Eye (tissue), 1 donor: Measurements from ENCODE around the gene LRRC37A3.
A peak's percentile ranks its signal among the peaks of the same experiment; 100 is the strongest.
"Not testable (repeated sequence)": the region's sequence is repeated elsewhere in the genome, so short reads cannot be mapped to it uniquely, and the experiment has no call there.

Experiments
- DNase-seq: peaks from one replicate; pipeline ENCODE4 v3.0.0-alpha.2; 2015

The LRRC37A3 gene

GRCh38 chr17:64919289-64920025 is at the start of gene LRRC37A3:
Gene LRRC37A3, minus strand, starts transcription at chr17:64919478. Its CDS starts 22,221 bp downstream, at chr17:64897257.
- peak; percentile 100 for DNase-seq

DNA sequence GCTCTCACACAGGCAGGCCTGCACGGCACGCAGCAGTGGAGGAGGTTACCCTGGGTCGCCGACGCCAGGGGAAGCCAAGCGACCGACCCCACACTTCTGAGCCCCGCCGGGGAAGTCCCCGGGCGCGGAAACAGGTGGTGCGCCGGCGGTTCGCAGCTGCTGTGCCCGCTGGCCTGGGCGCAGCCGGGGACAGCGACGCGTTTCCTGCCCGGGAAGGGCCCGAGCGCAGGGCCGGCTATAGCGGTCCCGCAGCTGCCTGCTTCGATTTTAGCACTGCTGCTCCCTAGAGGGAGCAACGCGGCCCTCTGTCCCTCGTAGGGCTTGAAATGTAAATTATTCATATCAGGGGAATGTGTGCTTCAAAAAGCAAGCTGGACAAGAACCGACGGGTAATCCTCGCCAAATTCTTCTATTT is 46.6 kb upstream of the LRRC37A3 start:
- peak; percentile 78 for DNase-seq

DNA sequence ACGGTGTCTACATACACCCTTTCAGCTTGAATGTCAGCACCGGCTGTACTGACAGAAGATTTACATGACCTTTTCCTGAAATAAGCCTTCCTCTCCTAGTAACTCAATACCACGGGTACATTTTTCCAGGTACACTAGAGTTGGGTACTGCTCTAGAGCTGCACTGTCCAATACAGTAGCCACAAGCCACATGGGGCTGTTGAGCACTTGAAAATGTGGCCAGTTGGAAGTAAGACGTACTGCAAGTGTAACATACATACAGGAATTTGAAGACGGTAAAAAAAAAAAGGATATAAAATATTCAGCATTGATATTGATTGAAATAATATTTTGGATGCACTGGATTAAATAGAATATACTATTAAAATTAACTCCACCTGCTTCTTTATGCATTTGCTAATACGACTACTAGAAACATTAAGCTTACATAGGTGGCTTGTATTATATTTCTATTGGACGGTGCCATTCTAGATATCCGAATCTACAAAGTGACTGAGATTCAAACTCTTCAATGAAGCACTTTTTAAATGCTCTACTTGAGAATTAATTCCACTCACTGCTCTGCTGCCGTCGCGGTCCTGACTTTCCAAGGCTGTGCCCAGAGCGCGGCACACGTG is 46.1 kb upstream of the LRRC37A3 start:
- DNase-seq, result peak; percentile 60

DNA sequence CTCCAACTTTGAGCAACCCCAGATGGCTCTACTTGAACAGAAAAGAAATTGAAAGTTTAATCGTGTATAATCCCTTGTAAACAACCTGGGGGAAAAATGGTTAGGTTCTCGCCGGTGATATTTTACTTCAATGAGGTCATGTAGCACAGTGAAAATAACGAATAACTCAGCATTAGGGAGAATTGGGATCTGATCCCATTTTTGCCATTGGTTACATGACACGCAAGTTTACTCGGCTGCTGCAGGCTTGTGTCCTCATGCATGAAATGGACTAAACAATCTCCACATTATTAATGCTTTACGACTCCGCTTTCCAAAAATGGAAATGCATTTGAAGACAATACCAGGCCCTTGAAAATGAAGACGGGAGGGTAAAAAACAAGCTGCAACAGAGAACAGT is 45.5 kb upstream of the LRRC37A3 start:
- DNase-seq, result peak; percentile 81

DNA sequence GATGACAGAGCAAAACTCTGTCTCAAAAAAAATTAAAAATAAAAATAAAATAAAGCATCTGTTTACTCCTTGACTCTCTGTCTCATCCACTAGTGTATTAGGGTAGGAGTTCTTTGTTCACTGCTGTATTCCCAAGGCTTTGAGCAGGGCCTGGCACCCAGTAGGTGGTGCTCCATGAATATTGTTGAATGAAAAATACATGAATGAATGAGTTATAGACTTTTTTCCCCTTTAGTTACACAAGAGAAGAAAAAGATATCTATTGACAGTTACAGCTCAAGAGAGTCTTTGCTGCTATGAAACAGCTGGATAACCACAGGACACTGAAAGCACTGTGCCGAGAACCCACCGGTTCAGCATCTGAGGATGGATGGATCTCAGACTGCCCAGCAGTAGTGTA is 44.5 kb upstream of the LRRC37A3 start:
- not testable (repeated sequence) for DNase-seq

DNA sequence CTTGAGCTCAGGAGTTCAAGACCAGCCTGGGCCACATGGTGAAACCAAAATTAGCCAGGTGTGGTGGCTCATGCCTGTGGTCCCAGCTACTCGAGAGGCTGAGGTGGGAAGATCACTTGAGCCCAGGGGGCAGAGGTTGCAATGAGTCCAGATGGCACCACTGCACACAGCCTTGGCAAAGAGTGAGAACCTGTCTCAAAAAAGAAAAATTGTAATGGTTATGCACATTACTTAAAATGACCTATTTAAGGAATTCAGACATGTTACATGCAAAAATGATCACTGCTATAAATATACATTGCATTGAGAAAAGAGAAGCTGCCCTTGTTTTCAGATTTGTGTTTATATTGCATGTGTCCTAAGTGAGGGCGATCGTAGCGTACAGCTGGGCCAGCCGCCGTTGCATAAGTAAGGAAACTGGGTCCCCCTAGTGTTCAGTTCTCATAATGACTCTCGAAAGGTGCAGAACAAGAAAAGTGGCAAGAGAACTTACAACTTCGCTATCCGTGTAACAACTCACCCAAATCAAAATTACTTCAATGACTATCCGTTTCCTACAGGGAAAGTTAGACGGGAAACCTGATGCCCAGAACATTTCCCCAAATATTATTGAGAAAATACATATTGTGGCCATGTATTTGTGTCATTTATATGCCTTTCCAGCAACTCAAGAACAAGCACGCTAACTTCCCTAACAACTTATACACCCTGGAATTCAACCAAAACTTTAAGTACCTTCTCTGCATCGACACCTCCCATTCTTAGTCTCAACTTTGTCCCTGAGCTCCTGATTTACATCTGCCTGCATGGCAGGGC is 42.5 kb upstream of the LRRC37A3 start:
- DNase-seq, result peak; percentile 88

- no peak for DNase-seq
These were observed 32.6 kb upstream of the LRRC37A3 start for GRCh38 chr17:64951877-64952276.

DNA sequence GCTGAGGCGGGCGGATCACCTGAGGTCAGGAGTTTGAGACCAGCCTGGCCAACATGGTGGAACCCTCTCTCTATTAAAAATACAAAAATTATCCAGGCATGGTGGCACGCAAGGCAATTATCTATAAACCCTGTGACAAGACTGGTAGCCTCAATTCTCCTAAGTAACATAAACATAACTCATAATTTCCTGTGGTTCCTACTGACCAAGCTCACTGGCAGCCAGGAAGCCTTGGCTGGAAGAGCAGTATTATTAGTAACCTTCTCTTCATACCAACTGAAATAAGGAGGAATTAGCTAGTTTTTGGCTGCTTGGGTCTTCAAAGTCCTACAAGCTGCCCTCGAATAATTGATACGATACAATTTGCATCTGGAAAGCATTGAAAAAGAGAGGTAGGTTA is 31.6 kb upstream of the LRRC37A3 start:
- DNase-seq, result no peak

GRCh38 chr17:64947152-64947551 is 27.9 kb upstream of the LRRC37A3 start:
- DNase-seq, result no peak

DNA sequence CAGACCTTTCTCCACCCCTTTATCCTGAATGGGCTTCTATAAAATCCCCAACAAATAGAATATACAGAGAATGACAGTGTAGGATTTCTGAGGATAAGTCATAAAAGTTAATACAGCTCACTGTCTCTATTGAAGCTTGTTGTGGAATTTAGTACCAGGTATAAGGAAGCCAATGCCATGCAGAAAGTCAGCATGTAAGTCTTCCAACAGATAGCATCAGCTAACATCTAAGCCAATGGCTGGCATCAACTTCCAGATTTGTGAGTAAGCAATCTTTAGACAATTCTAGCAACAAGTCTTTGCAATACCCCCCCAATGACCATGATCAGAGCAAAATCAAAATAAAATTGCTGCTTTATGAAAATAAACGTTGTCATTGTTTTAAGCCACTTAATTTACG is 22.5 kb upstream of the LRRC37A3 start:
- no peak for DNase-seq

DNA sequence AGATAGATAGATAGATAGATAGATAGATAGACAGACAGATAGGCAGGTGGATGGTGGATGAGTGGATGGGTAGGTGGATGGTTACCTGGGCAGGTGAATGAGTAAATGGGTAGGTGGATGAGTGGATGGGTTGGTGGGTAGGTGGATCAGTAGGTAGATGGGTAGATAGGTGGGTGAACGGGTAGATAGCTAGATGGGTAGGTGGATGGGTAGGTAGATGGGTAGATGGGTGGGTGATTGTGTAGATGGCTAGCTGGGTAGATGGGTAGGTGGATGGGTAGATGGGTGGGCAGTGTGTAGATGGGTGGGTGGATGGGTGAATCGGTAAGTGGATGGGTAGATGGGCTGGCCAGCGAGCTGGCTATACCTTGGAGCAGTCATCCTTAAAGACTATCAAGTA is 21.8 kb upstream of the LRRC37A3 start:
- DNase-seq, result no peak

- DNase-seq, result no peak
These were observed 20.8 kb upstream of the LRRC37A3 start for GRCh38 chr17:64940055-64940454.

- peak; percentile 24 for DNase-seq
These were observed 19.7 kb upstream of the LRRC37A3 start for GRCh38 chr17:64938925-64939474.

- no peak for DNase-seq
These were observed 19.0 kb upstream of the LRRC37A3 start for GRCh38 chr17:64938290-64938689.

GRCh38 chr17:64936117-64936516 is 16.8 kb upstream of the LRRC37A3 start:
- no peak for DNase-seq

GRCh38 chr17:64934284-64934778 is 15.1 kb upstream of the LRRC37A3 start:
- not testable (repeated sequence) for DNase-seq

DNA sequence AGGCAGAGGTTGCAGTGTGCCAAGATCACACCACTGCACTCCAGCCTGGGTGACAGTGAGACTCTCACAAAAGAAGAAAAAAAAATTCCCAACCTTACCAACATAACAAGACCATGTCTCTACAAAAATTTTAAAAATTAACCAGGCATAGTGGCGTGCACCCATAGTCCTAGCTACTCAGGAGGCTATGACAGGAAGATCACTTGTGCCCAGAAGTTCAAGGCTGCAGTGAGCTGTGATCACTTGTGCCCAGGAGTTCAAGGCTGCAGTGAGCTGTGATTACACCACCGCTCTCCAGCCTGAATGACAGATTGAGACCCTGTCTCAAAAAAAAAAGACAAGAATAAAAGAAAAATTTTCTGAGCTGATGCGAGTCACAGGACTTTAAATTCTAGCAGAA is 13.6 kb upstream of the LRRC37A3 start:
- not testable (repeated sequence) for DNase-seq

GRCh38 chr17:64930374-64930773 is 11.1 kb upstream of the LRRC37A3 start:
- DNase-seq, result not testable (repeated sequence)

GRCh38 chr17:64929419-64930209 is 10.3 kb upstream of the LRRC37A3 start:
- not testable (repeated sequence) for DNase-seq

- DNase-seq, result not testable (repeated sequence)
These were observed 9.4 kb upstream of the LRRC37A3 start for GRCh38 chr17:64928701-64929100.

GRCh38 chr17:64927444-64927843 is 8.2 kb upstream of the LRRC37A3 start:
- peak; percentile 83 for DNase-seq

DNA sequence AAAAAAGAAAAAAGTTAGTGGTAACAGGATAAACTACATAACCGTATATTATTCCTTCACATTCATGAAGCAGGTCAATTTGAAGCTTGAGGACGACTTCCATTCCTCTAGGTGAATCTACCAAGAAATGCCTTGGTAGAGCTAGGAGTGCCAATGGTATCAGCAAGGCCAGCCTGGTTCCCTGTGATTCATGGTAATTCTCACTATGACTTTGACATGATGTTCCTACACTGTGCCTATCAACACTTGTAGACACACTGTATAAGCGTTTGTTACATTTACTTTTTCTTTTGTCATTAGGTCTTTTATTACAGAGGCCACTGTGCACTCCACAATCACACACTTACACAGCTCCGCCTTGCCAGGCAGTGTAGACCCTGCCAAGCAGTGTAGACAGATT is 7.2 kb upstream of the LRRC37A3 start:
- DNase-seq, result not testable (repeated sequence)
